GM19351 (cell line): ENCODE results near the gene BST1.

Experiments
- ATAC-seq: cut with Tn5 transposase; IDR thresholded peaks from one replicate; pipeline ENCODE4 v1.9.1; 2021; ENCODE audit warnings: mild to moderate bottlenecking, moderate library complexity; ENCODE audit not compliant: unreplicated experiment

The BST1 gene

DNA sequence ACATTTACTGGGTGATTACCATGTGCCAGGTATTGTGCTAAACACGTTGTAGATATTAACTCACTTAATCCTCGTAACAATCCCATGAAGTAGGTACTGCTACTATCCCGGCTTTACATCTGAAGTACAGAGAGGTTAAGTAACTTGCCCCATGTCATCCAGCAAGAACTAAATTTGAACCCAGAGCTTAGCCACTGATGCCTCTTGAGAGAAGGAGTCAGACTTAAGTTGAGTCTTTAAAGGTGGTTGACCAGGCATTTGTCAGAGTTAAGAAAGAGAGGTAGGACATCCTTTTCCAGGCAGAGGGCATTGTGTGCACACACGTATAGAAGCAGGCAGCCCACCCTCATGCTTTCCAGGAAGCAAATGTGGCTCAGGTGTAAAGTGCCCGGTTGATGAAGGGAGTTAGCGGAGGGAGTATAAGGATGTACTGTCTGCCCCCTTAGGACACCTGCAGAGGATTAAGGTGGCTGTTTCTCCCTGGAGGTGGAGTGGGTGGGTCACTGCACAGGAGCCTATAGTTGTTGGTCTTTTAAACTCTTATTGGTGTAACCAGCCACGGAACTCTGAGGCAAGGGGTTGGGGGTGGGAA lies 74.9 kb downstream of the BST1 start:
- ATAC-seq: no peak

DNA sequence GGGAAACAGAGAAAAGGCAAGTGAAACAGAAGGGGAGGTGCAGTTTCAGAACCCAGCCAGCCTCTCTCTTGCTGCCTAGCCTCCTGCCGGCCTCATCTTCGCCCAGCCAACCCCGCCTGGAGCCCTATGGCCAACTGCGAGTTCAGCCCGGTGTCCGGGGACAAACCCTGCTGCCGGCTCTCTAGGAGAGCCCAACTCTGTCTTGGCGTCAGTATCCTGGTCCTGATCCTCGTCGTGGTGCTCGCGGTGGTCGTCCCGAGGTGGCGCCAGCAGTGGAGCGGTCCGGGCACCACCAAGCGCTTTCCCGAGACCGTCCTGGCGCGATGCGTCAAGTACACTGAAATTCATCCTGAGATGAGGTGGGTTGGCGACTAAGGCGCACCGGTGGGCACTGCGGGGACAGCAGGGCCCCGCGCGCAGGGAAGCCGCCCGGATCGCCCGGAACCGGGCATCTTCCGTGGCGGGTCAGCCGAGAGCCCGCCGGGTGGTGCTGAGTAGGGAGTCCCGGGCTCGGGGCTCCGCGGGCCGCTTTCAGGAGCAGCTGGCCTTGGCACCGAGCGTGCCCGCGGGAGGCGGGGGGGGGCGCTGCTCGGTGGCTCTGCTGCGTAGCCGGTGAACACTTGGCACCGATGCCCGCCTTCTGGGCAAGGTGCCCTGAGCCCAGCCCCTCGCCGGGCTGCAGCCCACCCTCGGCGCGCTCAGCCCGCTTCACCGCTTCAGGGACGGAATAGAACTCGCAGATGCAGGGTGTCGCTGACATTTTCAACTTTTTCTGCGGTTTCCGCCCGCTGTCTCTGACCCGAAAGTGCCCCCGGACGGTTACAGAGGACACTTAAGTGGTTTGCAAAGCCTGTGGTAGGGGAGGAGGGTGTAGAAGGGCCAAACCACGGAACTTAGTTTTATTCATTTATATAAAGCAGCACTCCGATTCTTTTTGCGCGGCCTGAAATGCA lies 75.7 kb downstream of the BST1 start, which contains the start of gene CD38:
TSS of gene CD38 (plus strand) at position 40 of the 953 bp plus-strand sequence. CDS start at position 127, 87 bp downstream.
- peak; percentile 73 for ATAC-seq

DNA sequence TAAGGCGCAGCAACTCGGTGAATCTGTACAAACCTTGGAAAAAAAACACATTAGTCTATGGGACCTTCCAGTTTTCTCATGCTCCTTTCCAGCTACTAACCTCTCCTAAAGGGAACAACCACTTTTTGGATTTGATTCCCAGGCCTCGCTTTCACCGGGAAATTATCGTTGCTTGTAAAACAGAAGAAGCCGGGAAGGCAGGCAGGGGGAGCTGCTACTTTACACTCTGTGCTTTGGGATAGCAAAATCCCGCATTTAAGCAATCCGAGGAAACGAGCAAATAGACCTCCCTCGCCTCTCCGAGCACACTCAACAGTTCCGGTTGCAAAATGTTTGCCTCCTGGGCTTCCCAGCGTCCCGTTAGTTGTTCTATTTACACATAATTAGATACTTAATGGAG lies 76.4 kb downstream of the BST1 start:
- ATAC-seq: no peak

DNA sequence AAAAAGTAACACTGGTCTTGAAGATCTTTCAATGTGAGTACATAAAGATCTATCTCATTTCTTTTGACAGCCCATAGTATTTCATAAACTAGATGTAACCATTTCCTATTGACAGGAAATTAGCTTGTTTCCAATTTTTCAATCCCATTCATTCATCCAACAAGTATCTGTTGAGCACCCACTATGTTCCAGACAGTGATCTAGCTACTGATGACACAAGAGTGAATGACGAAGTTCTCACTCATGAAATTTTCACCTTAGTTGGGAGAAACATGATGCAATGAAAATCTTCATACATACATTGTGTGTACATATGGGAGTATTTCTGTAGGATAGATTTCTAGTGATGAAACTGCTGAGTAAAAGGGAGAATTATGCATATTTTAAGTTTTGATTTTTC lies 76.9 kb downstream of the BST1 start:
- no peak for ATAC-seq

DNA sequence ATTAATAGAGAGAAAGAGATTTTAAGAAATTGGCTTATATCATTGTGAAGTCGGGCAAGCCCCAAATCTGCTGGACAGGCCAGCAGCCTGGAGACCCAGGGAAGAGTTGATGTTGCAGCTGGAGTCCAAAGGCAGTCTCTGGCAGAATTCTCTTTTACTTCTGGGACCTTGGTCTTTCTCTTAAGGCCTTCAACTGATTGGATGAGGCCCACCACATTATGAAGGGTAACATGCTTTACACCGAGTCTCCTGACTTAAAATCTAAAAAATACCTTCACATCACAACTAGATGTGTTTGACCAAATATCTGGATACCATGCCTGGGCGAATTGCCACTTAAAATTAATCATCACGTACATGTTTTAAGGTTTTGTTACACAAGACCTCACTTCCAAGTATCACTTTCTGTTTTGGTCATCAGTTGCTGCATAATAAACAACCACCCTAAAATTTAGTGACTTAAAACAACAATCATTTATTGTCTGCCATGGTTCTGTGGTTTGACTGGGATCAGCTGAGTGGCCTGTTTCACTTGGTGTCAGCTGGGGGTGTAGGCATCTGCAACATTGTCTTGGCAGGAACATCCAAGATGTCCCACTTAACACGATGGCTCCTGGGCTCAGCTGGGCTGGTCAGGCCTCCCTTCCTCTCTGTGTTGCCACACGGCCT lies 78.7 kb downstream of the BST1 start:
- peak; percentile 18 for ATAC-seq
